ENCODE measurements around the gene RNF215.

The RNF215 gene

GRCh38 chr22:30368420-30368819, 18.8 kb downstream of the RNF215 start:
- no peak for TF ChIP-seq MAX (IDR thresholded peaks at IDR 0.05; ENCODE audit: low read depth, low read length)
- no peak for TF ChIP-seq POLR2A (IDR thresholded peaks at IDR 0.05; ENCODE audit: extremely low read depth, insufficient read length)
- no peak for TF ChIP-seq MYC (IDR thresholded peaks at IDR 0.05; ENCODE audit: low read depth, low read length)
- TF ChIP-seq, protein P1, sequence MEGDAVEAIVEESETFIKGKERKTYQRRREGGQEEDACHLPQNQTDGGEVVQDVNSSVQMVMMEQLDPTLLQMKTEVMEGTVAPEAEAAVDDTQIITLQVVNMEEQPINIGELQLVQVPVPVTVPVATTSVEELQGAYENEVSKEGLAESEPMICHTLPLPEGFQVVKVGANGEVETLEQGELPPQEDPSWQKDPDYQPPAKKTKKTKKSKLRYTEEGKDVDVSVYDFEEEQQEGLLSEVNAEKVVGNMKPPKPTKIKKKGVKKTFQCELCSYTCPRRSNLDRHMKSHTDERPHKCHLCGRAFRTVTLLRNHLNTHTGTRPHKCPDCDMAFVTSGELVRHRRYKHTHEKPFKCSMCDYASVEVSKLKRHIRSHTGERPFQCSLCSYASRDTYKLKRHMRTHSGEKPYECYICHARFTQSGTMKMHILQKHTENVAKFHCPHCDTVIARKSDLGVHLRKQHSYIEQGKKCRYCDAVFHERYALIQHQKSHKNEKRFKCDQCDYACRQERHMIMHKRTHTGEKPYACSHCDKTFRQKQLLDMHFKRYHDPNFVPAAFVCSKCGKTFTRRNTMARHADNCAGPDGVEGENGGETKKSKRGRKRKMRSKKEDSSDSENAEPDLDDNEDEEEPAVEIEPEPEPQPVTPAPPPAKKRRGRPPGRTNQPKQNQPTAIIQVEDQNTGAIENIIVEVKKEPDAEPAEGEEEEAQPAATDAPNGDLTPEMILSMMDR (IDR thresholded peaks at IDR 0.05; ENCODE audit: low read depth, low read length): no peak
- no peak overlapping the region for H3K4me3 ChIP-seq (ENCODE audit: low read depth, low read length)
- no peak for DNase-seq (ENCODE audit: low read depth)

GRCh38 chr22:30365891-30366290, 21.3 kb downstream of the RNF215 start:
- no peak for DNase-seq (ENCODE audit: low read depth)
- no peak for TF ChIP-seq MAX (IDR thresholded peaks at IDR 0.05; ENCODE audit: low read depth, low read length)
- H3K4me3 ChIP-seq (ENCODE audit: low read depth, low read length): no peak overlapping the region

- no peak for DNase-seq (ENCODE audit: low read depth)
- H3K4me3 ChIP-seq (ENCODE audit: low read depth, low read length): no peak overlapping the region
- TF ChIP-seq, protein P1 (IDR thresholded peaks at IDR 0.05; ENCODE audit: low read depth, low read length): no peak
- TF ChIP-seq MAX (IDR thresholded peaks at IDR 0.05; ENCODE audit: low read depth, low read length) (no peak), POLR2A (IDR thresholded peaks at IDR 0.05; ENCODE audit: extremely low read depth, insufficient read length) (no peak), MYC (IDR thresholded peaks at IDR 0.05; ENCODE audit: low read depth, low read length) (no peak)
Observed at GRCh38 chr22:30362651-30363281, 24.4 kb downstream of the RNF215 start.

DNA sequence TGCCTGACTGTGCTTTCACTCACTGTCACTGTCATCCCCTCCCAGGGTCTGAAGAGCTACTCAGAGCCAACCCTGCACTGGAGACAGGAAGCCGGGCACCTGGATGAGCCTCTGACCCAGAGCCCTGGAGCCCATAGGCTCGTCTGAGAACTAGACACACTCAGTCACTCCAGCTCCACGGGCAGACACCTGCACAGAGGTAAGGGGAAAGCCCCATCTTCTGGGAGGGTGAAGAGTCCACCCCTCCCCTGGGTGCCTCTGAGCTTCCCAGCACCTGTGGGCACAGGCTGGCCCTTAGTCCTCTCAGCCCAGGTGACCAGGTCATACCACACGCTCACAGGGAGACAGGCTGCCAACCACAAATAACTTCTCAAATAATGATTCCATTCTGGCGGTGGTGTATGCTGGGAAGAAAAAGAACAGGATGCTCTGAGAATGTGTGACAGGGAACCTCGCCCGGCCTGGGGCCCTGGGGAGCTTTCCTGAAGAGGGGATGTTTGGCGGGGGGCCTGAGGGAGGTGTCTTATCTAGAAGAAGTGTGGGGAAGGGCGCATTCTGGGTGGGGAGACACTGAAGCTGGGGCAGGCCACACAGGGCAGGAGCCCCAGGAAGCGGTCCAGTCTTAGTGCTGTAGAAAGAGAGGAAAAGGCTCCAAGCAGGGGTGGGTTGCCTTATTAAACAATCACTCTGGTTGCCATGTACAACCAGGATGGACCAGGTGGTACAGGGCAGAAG, 25.1 kb downstream of the RNF215 start:
- DNase-seq (ENCODE audit: low read depth): no peak
- no peak overlapping the region for H3K4me3 ChIP-seq (ENCODE audit: low read depth, low read length)
- TF ChIP-seq MAX (IDR thresholded peaks at IDR 0.05; ENCODE audit: low read depth, low read length) (no peak), POLR2A (IDR thresholded peaks at IDR 0.05; ENCODE audit: extremely low read depth, insufficient read length) (no peak), MYC (IDR thresholded peaks at IDR 0.05; ENCODE audit: low read depth, low read length) (no peak)
- TF ChIP-seq, protein P1 (IDR thresholded peaks at IDR 0.05; ENCODE audit: low read depth, low read length): no peak

DNA sequence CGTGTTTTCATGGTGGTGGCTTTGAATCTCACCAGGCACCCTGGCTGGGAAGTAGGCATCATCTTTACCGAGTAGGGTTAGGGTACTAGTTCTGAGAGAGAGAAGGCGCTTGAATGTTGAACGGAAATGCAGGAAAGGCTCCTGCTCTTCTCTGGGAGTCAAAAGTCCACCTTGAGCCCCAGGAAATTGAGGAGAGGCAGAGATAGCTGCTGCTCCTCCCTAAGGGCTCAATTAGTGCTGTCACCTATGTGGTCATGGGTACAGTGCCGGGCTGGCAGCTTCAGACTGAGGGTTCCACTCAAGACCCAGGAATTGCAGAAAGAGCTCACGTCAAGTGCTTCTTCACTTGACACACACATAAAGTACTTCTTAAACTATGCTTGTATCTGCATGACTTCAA, 28.7 kb downstream of the RNF215 start:
- TF ChIP-seq POLR2A (IDR thresholded peaks at IDR 0.05; ENCODE audit: extremely low read depth, insufficient read length) (no peak), MAX (IDR thresholded peaks at IDR 0.05; ENCODE audit: low read depth, low read length) (no peak), MYC (IDR thresholded peaks at IDR 0.05; ENCODE audit: low read depth, low read length) (no peak)
- TF ChIP-seq, protein P1 (IDR thresholded peaks at IDR 0.05; ENCODE audit: low read depth, low read length): no peak
- DNase-seq (ENCODE audit: low read depth): no peak
- no peak overlapping the region for H3K4me3 ChIP-seq (ENCODE audit: low read depth, low read length)

- no peak overlapping the region for H3K4me3 ChIP-seq (ENCODE audit: low read depth, low read length)
- no peak for TF ChIP-seq MYC (IDR thresholded peaks at IDR 0.05; ENCODE audit: low read depth, low read length)
- TF ChIP-seq POLR2A (IDR thresholded peaks at IDR 0.05; ENCODE audit: extremely low read depth, insufficient read length): no peak
- TF ChIP-seq MAX (IDR thresholded peaks at IDR 0.05; ENCODE audit: low read depth, low read length): no peak
- TF ChIP-seq, protein P1 (IDR thresholded peaks at IDR 0.05; ENCODE audit: low read depth, low read length): no peak
Observed at GRCh38 chr22:30357650-30358215, 29.5 kb downstream of the RNF215 start.

More at GRCh38 chr22:30357650-30358215, 29.5 kb downstream of the RNF215 start:
- no peak for DNase-seq (ENCODE audit: low read depth)
